ENCODE measurements around the gene IQCH.

Gene IQCH

DNA sequence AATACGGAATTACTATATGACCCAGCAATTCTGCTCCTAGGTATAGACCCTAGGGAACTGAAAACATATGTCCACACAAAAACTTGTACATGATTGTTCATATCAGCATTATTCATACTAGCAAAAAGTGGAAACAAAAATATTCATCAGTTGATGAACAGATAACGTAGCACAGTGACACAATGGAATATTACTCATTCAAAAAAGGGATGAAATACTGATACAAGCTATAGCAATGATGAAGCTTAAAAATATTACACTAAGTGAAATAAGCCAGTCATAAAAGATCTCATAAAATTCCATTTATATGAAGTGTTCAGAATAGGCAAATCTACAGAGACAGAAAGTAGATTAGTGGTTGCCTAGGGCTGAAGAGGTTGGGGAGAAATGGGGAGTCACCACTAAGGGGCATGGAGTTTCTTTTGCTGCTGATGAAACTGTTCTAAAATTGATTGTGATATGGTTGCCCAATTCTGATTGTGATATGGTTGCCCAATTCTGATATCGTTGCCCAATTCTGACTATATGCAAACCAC, 276.9 kb downstream of the IQCH start:
- Histone ChIP-seq H3K27ac (no peak overlapping the region), H3K36me3 (peaks cover 14% of the 10 kb centered on the region), H3K27me3 (ENCODE audit: insufficient read depth, low read depth, severe bottlenecking) (no peaks in the 10 kb centered on the region), H3K9me3 (ENCODE audit: severe bottlenecking) (no peaks in the 10 kb centered on the region), H3K4me3 (ENCODE audit: low read depth, low read length) (no peak overlapping the region)
- TF ChIP-seq, protein P1, sequence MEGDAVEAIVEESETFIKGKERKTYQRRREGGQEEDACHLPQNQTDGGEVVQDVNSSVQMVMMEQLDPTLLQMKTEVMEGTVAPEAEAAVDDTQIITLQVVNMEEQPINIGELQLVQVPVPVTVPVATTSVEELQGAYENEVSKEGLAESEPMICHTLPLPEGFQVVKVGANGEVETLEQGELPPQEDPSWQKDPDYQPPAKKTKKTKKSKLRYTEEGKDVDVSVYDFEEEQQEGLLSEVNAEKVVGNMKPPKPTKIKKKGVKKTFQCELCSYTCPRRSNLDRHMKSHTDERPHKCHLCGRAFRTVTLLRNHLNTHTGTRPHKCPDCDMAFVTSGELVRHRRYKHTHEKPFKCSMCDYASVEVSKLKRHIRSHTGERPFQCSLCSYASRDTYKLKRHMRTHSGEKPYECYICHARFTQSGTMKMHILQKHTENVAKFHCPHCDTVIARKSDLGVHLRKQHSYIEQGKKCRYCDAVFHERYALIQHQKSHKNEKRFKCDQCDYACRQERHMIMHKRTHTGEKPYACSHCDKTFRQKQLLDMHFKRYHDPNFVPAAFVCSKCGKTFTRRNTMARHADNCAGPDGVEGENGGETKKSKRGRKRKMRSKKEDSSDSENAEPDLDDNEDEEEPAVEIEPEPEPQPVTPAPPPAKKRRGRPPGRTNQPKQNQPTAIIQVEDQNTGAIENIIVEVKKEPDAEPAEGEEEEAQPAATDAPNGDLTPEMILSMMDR (IDR thresholded peaks at IDR 0.05; ENCODE audit: low read depth, low read length): no peak
- no peak for DNase-seq

DNA sequence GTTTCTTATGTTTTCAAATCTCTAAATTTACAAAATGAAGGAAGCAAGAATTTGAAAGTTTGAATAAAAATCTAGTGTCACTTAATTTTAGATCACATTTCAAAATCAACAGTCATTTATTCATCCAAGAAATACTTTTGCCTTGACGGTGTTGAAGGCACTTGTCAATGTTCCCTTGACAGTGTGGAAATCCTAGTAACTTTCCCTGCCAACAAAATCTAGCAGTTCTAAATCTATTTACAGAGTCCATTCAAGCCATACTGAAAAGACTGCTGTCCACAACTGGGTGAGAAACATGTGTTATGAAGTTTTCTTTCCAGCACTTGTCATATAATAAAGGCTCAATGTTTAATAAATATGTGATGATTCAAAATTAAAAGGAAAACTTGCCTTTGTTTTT, 279.3 kb downstream of the IQCH start:
- TF ChIP-seq, protein P1 (IDR thresholded peaks at IDR 0.05; ENCODE audit: low read depth, low read length): no peak
- Histone ChIP-seq H3K4me3 (ENCODE audit: low read depth, low read length) (no peak overlapping the region), H3K36me3 (no peaks in the 10 kb centered on the region), H3K27ac (no peak overlapping the region), H3K9me3 (ENCODE audit: severe bottlenecking) (no peaks in the 10 kb centered on the region), H3K27me3 (ENCODE audit: insufficient read depth, low read depth, severe bottlenecking) (no peaks in the 10 kb centered on the region)
- DNase-seq: no peak

DNA sequence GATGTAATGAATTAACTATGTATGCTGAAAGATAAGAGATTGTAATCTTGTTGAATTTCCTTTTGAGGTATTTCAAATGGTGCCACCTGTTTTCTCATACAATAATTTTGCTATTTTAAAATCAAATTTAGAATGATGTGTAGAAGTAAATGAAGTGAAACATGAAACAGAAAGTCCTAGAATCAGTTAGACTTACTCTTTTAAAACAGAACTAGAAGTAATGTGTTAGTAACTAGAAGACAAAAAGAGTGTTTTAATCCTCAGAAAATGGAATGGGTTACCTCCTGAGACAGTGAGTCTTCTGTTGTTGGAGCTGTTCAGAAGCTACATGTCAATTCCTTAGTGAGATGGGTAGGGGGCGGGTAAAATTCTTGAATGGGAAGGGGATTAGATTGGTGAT, 279.8 kb downstream of the IQCH start:
- no peak for DNase-seq
- TF ChIP-seq, protein P1 (IDR thresholded peaks at IDR 0.05; ENCODE audit: low read depth, low read length): no peak

DNA sequence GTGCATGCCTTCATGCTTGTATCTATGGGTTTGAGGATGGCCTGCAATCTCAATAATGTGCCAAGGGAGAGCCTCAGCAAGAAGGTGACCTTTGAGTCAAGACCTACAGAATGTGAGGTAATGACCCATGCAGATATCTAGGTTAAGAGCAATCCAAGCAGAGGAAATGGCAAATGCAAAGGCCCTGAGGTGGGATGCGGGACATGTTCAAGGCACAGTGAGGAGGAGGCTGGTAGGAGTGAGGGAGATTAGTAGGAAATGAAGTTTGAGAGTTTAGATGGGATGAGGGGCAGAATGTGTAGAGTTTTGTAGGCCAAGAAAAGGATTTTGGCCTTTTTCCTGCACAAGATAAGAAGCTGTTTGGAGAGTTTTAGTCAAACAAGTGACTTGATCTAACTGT, 283.2 kb downstream of the IQCH start:
- Histone ChIP-seq H3K27ac (no peak overlapping the region), H3K9me3 (ENCODE audit: severe bottlenecking) (no peaks in the 10 kb centered on the region), H3K27me3 (ENCODE audit: insufficient read depth, low read depth, severe bottlenecking) (no peaks in the 10 kb centered on the region), H3K4me3 (ENCODE audit: low read depth, low read length) (no peak overlapping the region), H3K36me3 (peaks cover 5% of the 10 kb centered on the region; the same call in 1 of the 2 replicates)
- TF ChIP-seq, protein P1 (IDR thresholded peaks at IDR 0.05; ENCODE audit: low read depth, low read length): no peak
- DNase-seq: no peak

More for the DNA sequence above, 279.8 kb downstream of the IQCH start:
- H3K27me3 ChIP-seq (ENCODE audit: insufficient read depth, low read depth, severe bottlenecking): no peaks in the 10 kb centered on the region
- no peaks in the 10 kb centered on the region for H3K36me3 ChIP-seq
- no peaks in the 10 kb centered on the region for H3K9me3 ChIP-seq (ENCODE audit: severe bottlenecking)
- no peak overlapping the region for H3K27ac ChIP-seq
- H3K4me3 ChIP-seq (ENCODE audit: low read depth, low read length): no peak overlapping the region

DNA sequence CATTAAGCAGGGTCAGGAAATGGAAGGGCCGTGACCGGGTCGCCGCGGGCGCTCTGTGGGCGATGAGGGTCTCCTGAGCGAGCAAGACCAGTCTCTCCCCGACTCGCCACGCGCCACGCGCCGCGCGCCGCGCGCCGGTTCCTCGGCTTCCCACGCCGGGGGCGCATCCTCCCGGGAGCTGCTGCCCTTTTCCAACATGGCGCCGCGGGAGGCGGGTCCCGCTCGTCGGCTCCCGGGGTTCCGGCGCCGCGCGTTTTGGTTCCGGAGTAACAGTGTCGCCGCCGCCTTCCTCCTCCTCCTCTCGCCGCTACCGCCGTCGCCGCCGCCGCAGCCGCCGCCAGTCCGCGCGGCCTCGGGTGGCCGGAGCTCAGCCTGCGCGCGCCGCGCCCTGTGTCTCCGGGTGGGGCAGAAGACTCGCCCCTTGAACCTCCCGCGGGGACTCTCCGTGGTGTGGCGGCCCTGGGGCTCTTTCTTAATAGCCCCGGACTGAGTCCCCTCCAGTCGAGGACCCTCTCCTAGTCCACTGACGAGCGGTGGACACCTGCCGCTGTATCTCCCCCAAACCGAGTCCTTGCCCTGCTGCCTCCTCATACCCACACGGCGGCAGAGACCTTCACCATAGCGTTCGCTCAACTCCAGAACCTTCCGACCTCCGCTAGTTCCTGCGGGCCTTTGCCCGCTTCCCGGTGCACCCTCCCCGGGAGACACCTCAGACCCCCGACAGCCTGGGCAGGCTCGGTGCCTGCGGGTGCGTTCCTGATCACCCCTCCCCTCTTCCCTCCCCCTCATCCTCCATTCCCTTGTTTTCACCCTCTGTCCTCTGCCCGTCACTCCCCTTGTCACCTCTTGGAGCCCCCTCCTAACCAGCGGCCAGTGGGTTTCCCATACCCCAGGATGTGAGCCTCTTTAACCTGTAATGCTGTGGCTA, 288.1 kb downstream of the IQCH start, which contains the start of gene MAP2K5:
MAP2K5 (plus strand) TSS at position 284 of the 928 bp plus-strand sequence; CDS start at position 917, 633 bp downstream.
- Histone ChIP-seq H3K27ac (peak within 1 kb of the TSS; percentile 84), H3K9me3 (ENCODE audit: severe bottlenecking) (no peaks in the 10 kb centered on the region), H3K27me3 (ENCODE audit: insufficient read depth, low read depth, severe bottlenecking) (no peaks in the 10 kb centered on the region), H3K4me3 (ENCODE audit: low read depth, low read length) (peak within 1 kb of the TSS; percentile 85), H3K36me3 (peaks cover 6% of the 10 kb centered on the region)
- TF ChIP-seq, protein P1 (IDR thresholded peaks at IDR 0.05; ENCODE audit: low read depth, low read length): no peak
- DNase-seq: peak; percentile 86
